ENCODE data around the gene LTC4S.
"Not testable (repeated sequence)": the region's sequence is repeated elsewhere in the genome, so short reads cannot be mapped to it uniquely, and the experiment has no call there.

The LTC4S gene, protein sequence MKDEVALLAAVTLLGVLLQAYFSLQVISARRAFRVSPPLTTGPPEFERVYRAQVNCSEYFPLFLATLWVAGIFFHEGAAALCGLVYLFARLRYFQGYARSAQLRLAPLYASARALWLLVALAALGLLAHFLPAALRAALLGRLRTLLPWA

DNA sequence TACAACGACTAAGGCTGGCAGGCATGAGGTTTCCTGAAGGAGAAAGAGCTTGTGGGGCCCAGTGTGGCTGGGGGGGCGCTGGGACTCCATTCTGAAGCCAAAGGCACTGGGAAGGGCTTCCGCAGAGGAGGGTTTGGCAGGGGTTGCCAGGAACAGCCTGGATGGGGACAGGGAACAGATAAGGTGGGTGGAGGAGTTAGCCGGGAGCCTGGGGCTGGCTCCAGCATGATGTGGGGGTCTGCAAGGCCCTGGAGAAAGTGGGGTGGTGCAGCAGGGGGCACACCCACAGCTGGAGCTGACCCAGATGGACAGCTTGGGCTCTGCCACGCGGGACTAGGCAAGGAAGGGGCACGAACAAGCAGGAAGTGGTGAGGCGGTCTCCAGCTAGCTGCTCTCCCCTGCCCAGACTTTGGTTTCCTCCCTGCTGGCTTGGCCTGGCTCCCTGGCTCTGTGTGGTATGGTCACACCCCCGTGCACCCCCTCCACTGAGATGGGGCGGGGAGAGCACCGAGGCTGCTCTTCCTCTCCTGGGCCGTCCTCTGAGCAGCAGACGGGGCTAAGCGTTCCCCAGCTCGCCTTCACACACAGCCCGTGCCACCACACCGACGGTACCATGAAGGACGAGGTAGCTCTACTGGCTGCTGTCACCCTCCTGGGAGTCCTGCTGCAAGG, at the start of gene LTC4S:
TSS of gene LTC4S (plus strand) at position 519 of the 672 bp plus-strand sequence. CDS start at position 614, 95 bp downstream.
- peak; percentile 35 for DNase-seq

DNA sequence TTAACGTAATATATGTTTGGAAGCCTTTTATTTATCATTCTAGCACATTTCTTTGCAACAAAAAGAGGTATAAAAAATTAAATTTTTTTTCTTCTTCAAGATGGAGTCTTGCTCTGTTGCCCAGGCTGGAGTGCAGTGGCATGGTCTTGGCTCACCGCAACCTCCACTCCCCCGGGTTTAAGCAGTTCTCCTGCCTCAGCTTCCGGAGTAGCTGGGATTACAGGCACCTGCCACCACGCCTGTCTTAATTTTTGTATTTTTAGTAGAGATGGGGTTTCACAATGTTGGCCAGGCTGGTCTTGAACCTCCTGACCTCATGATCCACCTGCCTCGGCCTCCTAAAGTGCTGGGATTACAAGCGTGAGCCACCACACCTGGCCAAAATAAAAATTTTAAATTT, 49.7 kb upstream of the LTC4S start:
- not testable (repeated sequence) for DNase-seq

DNA sequence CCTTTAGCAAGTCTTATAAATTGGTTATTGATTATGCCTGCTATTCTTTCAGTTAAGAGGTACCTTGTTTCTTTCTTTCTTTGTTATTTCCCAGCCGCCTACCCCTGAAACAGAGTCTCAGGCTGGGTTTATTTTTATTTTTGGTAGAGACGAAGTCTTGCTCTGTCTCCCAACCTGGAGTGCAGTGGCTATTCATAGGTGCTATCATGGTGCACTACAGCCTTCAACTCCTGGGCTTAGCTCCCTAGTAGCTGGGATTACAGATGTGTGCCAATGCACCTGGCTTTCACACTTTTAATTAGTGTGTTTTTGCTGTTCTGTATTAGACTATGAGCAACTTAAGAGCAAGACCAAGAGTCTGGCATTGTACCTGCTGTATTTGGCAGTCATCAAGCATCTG, 46.9 kb upstream of the LTC4S start:
- no peak for DNase-seq

DNA sequence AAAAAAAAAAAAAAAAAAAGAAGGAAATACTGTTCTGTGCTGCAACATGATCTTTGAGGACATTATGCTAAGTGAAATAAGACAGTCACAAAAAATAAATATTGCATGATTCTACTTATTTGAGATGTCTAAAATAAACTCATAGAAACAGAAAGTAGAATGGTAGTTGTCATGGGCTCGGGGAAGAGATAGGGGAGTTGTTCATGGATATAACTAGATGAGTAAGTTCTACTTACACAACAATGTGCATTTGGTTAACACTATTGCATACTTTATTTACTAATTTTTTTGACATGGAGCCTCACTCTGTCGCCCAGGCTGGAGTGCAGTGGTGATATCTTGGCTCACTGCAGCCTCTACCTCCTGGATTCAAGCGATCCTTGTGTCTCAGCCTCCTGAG, 46.0 kb upstream of the LTC4S start:
- DNase-seq = no peak

DNA sequence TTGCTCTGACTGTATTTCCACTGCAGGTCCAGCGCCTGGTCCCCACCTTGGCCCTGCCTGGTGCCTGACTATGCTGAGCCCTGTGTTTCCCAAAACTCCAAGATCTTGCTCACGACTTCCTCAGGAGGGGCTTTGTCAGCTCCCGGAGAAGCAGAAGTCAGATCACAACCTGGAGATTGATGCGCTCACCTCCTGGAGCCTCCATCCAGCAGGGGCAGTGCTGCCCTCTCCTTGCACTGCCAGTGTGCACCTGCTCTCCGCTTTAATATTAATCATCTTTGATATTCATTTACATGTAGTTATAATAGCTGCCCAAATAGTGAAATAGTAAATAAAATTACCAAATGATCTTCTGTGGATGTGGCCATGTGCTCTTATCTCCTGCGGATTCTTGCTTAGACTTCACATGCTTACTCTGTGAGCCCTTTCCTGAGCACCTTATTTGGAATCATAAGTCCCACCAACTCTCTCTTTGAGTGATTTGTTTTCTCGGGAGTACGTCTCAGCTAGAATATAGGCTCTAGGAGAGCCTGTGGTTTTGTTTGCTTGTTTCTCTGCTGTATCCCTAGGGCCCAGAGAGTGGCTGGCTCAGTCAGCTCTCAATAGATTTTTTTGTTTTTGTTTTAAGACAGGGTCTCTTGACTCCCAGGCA, 43.8 kb upstream of the LTC4S start:
- no peak for DNase-seq

DNA sequence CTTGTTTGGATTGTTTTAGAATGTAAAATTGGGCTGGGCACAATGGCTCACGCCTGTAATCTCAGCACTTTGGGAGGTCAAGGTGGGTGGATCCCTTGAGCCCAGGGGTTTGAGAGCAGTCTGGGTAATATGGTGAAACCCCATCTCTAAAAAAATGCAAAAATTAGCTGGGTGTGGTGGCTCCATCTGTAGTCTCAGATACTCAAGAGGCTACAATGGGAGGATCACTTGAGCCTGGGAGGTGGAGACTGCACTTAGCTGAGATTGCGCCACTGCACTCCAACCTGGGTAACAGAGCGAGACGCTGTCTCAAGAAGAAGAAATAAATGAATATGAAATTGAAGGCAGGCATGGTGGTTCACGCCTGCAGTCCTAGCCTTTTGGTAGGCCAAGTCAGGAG, 39.8 kb upstream of the LTC4S start:
- no peak for DNase-seq

DNA sequence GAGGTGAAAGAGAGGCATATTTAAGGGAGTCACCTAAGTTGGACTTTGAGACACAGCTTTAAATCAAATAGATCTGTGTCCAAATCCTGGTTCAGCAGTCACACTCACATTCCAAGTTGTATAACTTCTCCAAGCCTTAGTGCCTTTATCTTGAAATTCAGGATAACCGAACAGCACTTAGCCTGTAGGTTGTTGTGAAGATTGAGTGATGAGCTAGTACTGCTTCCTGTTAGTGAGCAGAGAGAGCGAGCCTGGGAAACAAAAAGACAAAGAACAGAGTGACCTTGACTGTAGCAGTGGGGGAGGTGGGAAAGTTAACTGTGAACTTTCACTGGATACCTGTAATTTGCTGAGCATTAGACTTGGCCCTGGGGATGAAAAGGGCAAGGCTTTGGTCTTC, 38.8 kb upstream of the LTC4S start:
- no peak for DNase-seq

DNA sequence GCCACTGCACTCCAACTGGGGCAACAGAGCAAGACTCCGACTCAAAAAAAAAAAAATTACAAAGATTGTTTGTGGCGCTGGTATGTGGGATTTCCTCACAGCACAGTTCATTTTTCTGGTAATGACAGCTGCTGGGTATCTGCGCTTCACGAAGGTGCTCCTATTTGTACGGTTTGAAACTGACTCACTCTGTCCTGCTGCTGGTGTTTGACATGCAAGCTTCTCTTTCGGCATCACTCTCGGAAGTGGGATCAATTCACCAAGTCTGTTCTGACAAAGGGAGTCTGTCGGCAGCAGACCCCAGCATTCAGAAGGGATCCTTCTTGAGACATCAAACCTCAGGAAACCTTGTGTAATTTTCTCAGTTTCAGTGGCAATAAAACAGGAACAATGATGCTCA, 34.8 kb upstream of the LTC4S start:
- peak; percentile 12 for DNase-seq

DNA sequence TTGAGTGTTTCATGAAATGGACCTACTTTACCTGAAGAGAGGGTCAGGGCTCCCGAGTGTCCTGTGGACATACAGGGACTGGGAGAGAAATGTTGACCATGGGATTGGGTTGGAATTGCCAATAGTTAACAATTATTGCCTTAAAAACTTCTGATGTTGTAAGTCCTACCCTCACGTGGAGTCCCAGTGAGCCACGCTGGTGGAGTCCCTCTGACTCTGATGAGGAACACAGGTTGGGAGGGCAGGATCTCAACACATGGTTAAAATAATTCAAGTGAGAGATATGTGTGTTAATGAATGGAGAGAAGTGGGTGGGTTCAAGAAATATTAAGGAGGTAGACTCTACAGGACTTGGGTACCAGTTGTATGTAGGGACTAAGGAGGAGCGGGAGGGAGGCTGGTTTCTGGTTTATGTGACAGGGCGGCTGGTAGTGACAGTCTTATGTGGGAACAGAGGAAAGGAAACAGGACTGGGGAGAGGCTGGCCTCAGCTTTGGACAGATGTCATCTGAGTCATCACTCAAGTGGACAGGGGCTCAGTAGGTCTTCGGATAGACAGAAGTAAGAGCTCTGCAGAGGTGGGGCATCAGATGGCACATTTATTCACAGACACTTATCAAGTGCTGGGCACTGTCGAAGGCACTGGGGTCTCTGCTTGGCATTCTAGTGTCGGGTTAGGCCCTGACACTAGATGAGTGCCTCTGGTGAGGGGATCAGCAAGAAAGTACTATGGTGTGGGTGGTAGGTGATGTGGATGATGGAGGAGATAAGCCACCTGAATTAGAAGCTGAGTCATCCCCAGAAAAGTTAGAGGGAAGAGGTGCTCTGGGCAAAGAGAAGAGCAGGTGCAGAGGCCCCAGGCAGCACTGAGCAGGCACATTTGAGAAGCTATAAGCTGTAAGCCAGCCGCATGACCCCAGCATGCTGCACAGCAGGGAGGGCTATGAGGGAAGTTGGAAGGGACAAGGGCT, 33.9 kb upstream of the LTC4S start:
- peak; percentile 51 for DNase-seq

DNA sequence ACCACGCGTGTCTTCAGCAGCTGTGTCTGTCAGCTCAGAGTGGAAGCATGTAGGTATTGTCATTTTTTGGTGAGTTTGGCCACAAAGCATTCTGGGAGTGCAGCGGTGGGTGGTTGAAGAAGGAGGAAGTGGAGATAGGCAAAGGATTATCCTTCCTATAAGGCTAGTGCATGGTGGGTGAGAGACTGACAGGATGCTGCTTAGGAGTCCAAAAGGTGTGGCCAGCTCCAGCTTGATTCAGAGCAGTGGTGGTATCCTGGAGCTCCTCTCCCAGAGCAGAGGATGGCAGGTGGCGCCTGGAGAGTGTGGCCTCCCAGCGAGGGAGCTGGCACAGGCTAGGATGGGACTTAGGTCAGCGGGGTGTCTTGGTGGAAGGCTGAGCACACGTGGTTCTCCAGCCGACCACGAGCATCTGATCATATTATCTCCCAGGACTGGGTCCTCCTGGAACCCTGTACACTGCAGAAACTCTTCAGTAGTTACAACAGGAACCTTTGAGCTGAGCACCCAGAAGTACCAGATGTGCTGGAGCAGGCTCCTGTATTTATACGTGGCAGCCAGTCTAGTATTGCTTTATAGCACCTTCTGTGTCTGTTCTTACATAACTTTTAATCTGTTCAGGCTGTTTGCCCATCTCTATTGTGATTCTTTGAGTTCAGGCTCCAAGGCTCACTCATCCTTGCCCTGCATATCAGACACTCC, 31.6 kb upstream of the LTC4S start:
- peak; percentile 23 for DNase-seq

DNA sequence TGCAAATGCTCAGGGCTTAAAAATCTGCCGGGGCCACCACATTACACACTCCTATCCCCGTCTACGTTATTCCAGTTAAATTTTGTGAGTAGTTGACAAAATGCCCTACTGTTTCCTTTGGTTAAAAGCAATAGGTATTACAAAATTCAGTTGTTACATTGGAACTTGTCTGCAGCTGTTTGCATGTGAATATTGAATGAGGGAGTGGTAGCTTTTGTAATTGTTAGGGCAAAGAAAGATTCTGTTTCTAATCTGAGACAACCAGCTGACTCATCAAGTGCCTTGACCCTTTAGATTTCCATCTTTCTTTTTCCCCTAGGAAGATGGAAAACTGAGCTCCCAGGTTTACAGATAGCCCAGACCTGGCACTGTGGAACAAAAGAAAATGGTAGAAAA, 31.0 kb upstream of the LTC4S start:
- DNase-seq = no peak

DNA sequence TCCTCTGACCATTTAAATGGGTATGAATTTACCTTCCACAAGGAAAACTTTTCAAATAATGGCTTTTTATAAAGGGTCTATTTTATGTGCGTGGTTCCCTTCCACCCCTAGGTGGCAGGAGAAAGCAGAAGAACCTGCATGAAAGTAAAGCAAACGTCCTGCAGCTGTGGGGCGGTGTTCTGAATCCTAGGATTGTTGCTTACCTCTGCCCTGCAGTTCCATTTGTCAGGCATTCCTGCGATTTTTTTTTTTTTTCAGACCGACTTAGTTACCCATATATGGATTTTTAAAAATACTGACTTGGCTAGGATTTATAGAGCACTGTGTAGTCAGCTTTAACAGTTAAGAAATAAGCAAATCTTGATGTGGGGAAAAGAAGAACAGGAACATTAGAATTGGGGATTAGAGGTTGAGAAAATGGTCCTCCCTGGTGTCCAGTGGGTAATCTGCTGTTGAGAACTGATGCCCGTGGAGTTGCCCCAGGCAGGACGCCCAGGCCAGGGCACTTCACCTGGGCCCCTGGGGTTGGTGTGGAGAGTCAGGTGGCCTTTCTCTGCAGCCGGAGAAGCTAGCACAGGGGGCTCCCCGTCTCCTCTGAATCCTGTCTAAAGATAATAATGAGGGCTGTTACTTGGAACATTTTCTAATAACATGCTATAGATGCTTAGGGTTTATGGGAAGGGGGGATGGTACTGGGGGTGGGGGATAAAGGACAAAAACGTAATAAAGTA, 30.4 kb upstream of the LTC4S start:
- DNase-seq = peak; percentile 58

DNA sequence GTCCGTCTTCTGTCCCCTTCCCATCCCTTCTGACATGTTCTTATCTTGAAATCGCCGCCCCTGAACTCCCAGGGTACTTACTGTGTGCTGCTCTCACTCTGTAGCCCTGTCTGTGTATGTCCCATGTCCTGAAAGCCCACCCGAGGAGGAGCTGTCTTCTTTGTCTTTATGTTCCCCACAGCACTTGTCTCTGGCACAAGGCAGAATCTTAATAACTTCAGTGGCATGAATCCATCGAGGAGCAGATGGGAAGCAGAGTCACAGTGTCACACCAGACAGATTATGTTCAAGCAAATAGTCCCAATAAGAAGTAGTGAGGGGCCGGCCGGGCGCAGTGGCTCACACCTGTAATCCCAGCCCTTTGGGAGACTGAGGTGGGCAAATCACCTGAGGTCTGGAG, 29.7 kb upstream of the LTC4S start:
- DNase-seq = no peak

DNA sequence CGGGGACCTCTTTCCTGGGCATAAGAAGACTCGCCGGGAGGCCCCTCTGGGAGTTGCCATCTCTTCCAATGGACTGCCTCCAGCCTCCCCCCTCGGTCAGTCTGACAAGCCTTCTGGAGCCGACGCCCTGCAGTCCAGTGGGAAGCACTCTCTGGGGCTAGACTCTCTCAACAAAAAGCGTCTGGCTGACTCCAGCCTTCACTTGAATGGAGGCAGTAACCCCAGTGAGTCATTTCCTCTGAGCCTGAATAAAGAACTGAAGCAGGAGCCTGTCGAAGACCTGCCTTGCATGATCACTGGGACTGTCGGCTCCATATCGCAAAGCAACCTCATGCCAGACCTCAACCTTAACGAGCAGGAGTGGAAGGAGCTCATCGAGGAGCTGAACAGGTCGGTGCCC, 28.4 kb upstream of the LTC4S start:
- no peak for DNase-seq

DNA sequence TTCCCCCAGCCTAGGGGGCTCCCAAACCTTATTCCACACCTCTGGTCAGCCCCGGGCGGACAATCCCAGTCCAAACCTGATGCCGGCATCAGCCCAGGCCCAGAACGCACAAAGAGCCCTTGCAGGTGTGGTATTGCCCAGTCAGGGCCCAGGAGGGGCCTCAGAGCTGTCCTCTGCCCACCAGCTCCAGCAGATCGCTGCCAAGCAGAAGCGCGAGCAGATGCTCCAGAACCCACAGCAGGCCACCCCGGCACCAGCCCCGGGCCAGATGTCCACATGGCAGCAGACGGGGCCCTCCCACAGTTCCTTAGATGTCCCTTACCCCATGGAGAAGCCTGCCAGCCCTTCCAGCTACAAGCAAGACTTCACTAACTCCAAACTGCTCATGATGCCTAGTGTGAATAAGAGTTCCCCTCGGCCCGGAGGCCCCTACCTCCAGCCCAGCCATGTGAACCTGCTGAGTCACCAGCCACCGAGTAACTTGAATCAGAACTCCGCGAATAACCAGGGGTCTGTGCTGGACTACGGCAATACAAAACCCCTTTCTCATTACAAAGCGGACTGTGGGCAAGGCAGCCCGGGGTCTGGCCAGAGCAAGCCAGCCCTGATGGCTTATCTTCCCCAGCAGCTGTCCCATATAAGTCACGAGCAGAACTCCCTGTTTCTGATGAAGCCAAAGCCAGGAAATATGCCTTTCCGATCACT, 27.6 kb upstream of the LTC4S start:
- DNase-seq = no peak

DNA sequence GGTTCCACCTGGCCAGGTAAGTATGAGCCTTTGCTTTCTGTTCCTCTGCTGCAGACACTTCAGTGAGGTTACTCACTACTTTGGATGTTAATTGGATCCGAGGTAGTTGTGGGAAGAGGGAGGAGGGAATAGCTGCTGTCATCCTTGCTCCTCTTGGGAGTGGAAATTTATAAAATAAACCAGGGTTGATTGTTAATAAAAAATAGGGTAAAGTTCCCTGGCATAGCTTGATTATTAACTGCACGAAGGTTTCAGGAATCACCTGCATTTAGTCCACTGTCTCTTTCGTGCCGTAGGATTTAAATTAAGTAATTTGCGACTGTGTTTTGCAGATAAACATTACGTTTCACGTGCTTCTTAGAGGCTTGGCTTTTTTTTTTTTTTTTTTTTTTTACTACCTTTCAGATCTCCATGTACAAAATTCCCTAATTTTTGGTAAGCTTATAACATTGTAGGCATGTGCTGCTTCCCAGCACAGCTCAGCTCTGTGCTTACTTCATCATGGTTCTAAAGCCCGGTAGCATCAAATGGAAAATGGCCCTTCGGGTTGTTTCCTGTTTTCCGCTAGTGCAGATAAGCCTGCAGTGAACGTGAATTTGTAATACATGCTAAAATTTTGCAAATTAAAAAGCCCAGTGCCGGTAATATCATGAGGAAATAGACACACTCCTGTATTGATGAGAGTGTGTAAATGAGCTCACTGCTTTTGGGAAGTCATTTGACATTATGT, 26.9 kb upstream of the LTC4S start:
- DNase-seq = no peak

DNA sequence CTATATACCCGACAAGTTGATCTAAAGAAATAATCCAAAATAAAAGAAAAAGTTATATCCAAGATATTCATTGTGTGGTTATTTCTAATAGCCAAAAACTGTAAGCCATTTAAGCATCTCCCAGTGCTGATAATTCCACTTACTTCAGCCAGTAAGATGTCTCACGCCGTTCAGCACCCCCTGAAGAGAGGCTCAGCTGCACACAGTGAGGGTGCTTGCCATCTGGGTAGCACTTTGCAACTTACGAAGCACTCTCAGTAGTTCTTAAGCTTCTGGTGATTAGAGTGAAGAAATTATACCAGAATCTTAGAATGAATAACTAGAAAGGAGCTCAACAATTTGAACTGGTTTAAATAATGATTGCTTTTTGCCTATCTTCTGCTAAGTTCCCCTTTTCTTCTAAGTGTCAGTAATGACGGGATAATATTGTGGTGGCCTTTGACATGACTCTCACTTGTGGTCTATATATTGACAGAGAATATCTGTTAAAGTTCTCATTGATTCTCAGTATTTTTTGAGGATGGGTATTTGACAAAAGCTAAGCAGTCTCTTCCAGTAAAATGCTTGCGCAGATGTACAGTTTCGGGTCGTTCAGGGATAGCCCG, 26.2 kb upstream of the LTC4S start:
- DNase-seq = no peak

DNA sequence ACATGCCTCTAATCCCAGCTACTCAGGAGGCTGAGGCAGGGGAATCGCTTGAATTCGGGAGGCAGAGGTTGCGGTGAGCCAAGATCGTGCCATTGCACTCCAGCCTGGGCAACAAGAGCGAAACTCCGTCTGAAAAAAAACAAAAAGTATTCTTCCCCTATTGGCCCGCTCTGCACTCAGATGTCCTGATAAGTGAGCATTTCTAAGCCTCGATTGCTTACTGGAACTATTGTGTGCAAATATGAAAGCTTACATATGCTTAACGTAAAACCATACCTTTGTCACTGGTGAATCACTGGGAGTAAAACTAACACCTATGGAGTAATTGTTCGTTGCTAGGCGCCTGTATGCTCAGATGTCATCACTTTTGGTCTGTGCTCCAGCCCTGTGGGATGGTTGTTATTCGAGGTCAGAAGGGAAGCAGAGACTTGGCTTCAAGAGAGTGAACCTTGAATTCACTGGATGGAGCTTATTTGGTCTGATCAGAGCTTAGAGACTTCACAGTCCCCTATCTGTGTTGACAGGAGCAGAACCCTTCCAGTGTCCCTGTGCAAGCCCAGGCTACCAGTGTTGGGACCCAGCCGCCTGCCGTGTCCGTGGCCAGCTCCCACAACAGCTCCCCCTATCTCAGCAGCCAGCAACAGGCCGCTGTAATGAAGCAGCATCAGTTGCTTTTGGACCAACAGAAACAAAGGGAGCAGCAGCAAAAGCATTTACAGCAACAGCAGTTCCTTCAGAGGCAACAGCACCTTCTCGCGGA, 25.3 kb upstream of the LTC4S start:
- DNase-seq = peak; percentile 13

DNA sequence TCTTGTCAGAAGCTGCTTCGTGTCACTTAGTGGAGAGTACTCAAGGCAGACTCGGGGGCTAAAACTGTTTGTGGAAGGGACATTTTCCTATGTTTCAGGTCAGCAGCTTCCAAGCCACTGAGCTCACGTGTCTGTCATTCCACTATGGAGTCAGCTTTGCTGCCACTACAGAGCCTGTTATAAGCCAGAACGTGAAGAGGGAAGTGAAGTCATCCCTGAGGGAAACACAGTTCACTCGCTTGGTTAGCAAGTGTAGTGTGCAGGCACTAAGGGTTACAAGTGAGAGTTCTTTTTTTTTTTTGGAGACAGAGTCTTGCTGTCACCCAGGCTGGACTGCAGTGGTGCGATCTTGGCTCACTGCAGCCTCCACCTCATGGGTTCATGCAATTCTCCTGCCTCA, 24.5 kb upstream of the LTC4S start:
- DNase-seq = no peak

Measured in activated CD4-positive, alpha-beta T cell treated with anti-CD3 and anti-CD28 coated beads, Interleukin-2, amount 50 U/mL, for 16 hours (primary cell).